ENCODE data around the gene ZER1.
"Not testable (repeated sequence)": the region's sequence is repeated elsewhere in the genome, so short reads cannot be mapped to it uniquely, and the experiment has no call there.

ZER1 gene

GRCh38 chr9:128703616-128704355, 67.9 kb downstream of the ZER1 start:
- Histone ChIP-seq H3K4me1 (ENCODE audit: control insufficient read depth, insufficient read depth, low read length) (peaks cover 2% of the 10 kb centered on the region), H3K9ac (ENCODE audit: low read length) (no peak overlapping the region), H3K36me3 (ENCODE audit: control insufficient read depth, insufficient read depth, low read length) (no peaks in the 10 kb centered on the region), H3K4me3 (ENCODE audit: low read length) (peak overlapping the region; percentile 63), H3K27me3 (ENCODE audit: control insufficient read depth, insufficient read depth, low read length) (no peaks in the 10 kb centered on the region), H3K27ac (ENCODE audit: low read depth, low read length) (peak overlapping the region; percentile 27)

- peak overlapping the region; percentile 63 for H3K4me3 ChIP-seq (ENCODE audit: low read length)
- no peak overlapping the region for H3K9ac ChIP-seq (ENCODE audit: low read length)
- peaks cover 2% of the 10 kb centered on the region for H3K4me1 ChIP-seq (ENCODE audit: control insufficient read depth, insufficient read depth, low read length)
- H3K27ac ChIP-seq (ENCODE audit: low read depth, low read length): peak overlapping the region; percentile 40
- no peaks in the 10 kb centered on the region for H3K36me3 ChIP-seq (ENCODE audit: control insufficient read depth, insufficient read depth, low read length)
- H3K27me3 ChIP-seq (ENCODE audit: control insufficient read depth, insufficient read depth, low read length): no peaks in the 10 kb centered on the region
Measured at GRCh38 chr9:128702949-128703615, 68.6 kb downstream of the ZER1 start.

GRCh38 chr9:128702445-128702948, 69.2 kb downstream of the ZER1 start, which contains the start of gene PKN3:
Gene PKN3 (plus strand): TSS chr9:128702503. CDS start chr9:128702916, 413 bp downstream.
- no peak within 1 kb of the TSS for H3K9ac ChIP-seq (ENCODE audit: low read length)
- no peaks in the 10 kb centered on the region for H3K27me3 ChIP-seq (ENCODE audit: control insufficient read depth, insufficient read depth, low read length)
- no peaks in the 10 kb centered on the region for H3K36me3 ChIP-seq (ENCODE audit: control insufficient read depth, insufficient read depth, low read length)
- peak within 1 kb of the TSS; percentile 63 for H3K4me3 ChIP-seq (ENCODE audit: low read length)
- H3K27ac ChIP-seq (ENCODE audit: low read depth, low read length): peak within 1 kb of the TSS; percentile 40
- H3K4me1 ChIP-seq (ENCODE audit: control insufficient read depth, insufficient read depth, low read length): peaks cover 2% of the 10 kb centered on the region

- H3K9ac ChIP-seq (ENCODE audit: low read length): no peak overlapping the region
- H3K4me3 ChIP-seq (ENCODE audit: low read length): no peak overlapping the region
- H3K4me1 ChIP-seq (ENCODE audit: control insufficient read depth, insufficient read depth, low read length): peaks cover 2% of the 10 kb centered on the region
- no peak overlapping the region for H3K27ac ChIP-seq (ENCODE audit: low read depth, low read length)
- H3K27me3 ChIP-seq (ENCODE audit: control insufficient read depth, insufficient read depth, low read length): no peaks in the 10 kb centered on the region
- no peaks in the 10 kb centered on the region for H3K36me3 ChIP-seq (ENCODE audit: control insufficient read depth, insufficient read depth, low read length)
Measured at GRCh38 chr9:128701227-128701854, 70.4 kb downstream of the ZER1 start.

GRCh38 chr9:128699096-128699795, 72.5 kb downstream of the ZER1 start:
- not testable (repeated sequence) for H3K27ac ChIP-seq (ENCODE audit: low read depth, low read length); H3K36me3 ChIP-seq (ENCODE audit: control insufficient read depth, insufficient read depth, low read length); H3K4me1 ChIP-seq (ENCODE audit: control insufficient read depth, insufficient read depth, low read length); H3K9ac ChIP-seq (ENCODE audit: low read length); H3K4me3 ChIP-seq (ENCODE audit: low read length); H3K27me3 ChIP-seq (ENCODE audit: control insufficient read depth, insufficient read depth, low read length)

GRCh38 chr9:128696923-128697707, 74.6 kb downstream of the ZER1 start:
- no peak overlapping the region for H3K4me3 ChIP-seq (ENCODE audit: low read length)
- H3K4me1 ChIP-seq (ENCODE audit: control insufficient read depth, insufficient read depth, low read length): peaks cover 2% of the 10 kb centered on the region
- no peak overlapping the region for H3K27ac ChIP-seq (ENCODE audit: low read depth, low read length)
- no peaks in the 10 kb centered on the region for H3K27me3 ChIP-seq (ENCODE audit: control insufficient read depth, insufficient read depth, low read length)
- H3K36me3 ChIP-seq (ENCODE audit: control insufficient read depth, insufficient read depth, low read length): peaks cover 8% of the 10 kb centered on the region
- H3K9ac ChIP-seq (ENCODE audit: low read length): no peak overlapping the region

GRCh38 chr9:128694344-128694743, 77.4 kb downstream of the ZER1 start:
- H3K4me1 ChIP-seq (ENCODE audit: control insufficient read depth, insufficient read depth, low read length): peaks cover 7% of the 10 kb centered on the region
- H3K9ac ChIP-seq (ENCODE audit: low read length): no peak overlapping the region
- H3K36me3 ChIP-seq (ENCODE audit: control insufficient read depth, insufficient read depth, low read length): peaks cover 8% of the 10 kb centered on the region
- no peak overlapping the region for H3K27ac ChIP-seq (ENCODE audit: low read depth, low read length)
- H3K27me3 ChIP-seq (ENCODE audit: control insufficient read depth, insufficient read depth, low read length): no peaks in the 10 kb centered on the region
- H3K4me3 ChIP-seq (ENCODE audit: low read length): no peak overlapping the region

GRCh38 chr9:128693738-128694137, 78.0 kb downstream of the ZER1 start:
- H3K36me3 ChIP-seq (ENCODE audit: control insufficient read depth, insufficient read depth, low read length): not testable (repeated sequence)

GRCh38 chr9:128690684-128691034, 81.1 kb downstream of the ZER1 start:
- H3K27me3 ChIP-seq (ENCODE audit: control insufficient read depth, insufficient read depth, low read length): no peaks in the 10 kb centered on the region
- H3K4me3 ChIP-seq (ENCODE audit: low read length): peak overlapping the region; percentile 88
- H3K4me1 ChIP-seq (ENCODE audit: control insufficient read depth, insufficient read depth, low read length): peaks cover 9% of the 10 kb centered on the region
- peak overlapping the region; percentile 66 for H3K9ac ChIP-seq (ENCODE audit: low read length)
- peaks cover 8% of the 10 kb centered on the region for H3K36me3 ChIP-seq (ENCODE audit: control insufficient read depth, insufficient read depth, low read length)
- no peak overlapping the region for H3K27ac ChIP-seq (ENCODE audit: low read depth, low read length)

More at GRCh38 chr9:128693738-128694137, 78.0 kb downstream of the ZER1 start:
- not testable (repeated sequence) for H3K4me3 ChIP-seq (ENCODE audit: low read length); H3K27me3 ChIP-seq (ENCODE audit: control insufficient read depth, insufficient read depth, low read length); H3K27ac ChIP-seq (ENCODE audit: low read depth, low read length); H3K4me1 ChIP-seq (ENCODE audit: control insufficient read depth, insufficient read depth, low read length); H3K9ac ChIP-seq (ENCODE audit: low read length)

- no peaks in the 10 kb centered on the region for H3K27me3 ChIP-seq (ENCODE audit: control insufficient read depth, insufficient read depth, low read length)
- peaks cover 9% of the 10 kb centered on the region for H3K4me1 ChIP-seq (ENCODE audit: control insufficient read depth, insufficient read depth, low read length)
- H3K27ac ChIP-seq (ENCODE audit: low read depth, low read length): no peak overlapping the region
- peaks cover 8% of the 10 kb centered on the region for H3K36me3 ChIP-seq (ENCODE audit: control insufficient read depth, insufficient read depth, low read length)
- H3K9ac ChIP-seq (ENCODE audit: low read length): peak overlapping the region; percentile 66
- peak overlapping the region; percentile 88 for H3K4me3 ChIP-seq (ENCODE audit: low read length)
Measured at GRCh38 chr9:128689820-128690683, 81.7 kb downstream of the ZER1 start.

GRCh38 chr9:128689293-128689774, 82.4 kb downstream of the ZER1 start:
- H3K27ac ChIP-seq (ENCODE audit: low read depth, low read length): peak overlapping the region; percentile 89
- peaks cover 8% of the 10 kb centered on the region for H3K36me3 ChIP-seq (ENCODE audit: control insufficient read depth, insufficient read depth, low read length)
- H3K27me3 ChIP-seq (ENCODE audit: control insufficient read depth, insufficient read depth, low read length): no peaks in the 10 kb centered on the region
- H3K4me3 ChIP-seq (ENCODE audit: low read length): peak overlapping the region; percentile 39
- H3K4me1 ChIP-seq (ENCODE audit: control insufficient read depth, insufficient read depth, low read length): peaks cover 12% of the 10 kb centered on the region
- no peak overlapping the region for H3K9ac ChIP-seq (ENCODE audit: low read length)

All from rectal smooth muscle tissue (tissue), 1 donor.